ENCODE measurements around the gene GRAP2.
A peak's percentile ranks its signal among the peaks of the same experiment; 100 is the strongest.
"Not testable (repeated sequence)": the region's sequence is repeated elsewhere in the genome, so short reads cannot be mapped to it uniquely, and the experiment has no call there.

Gene GRAP2

GRCh38 chr22:39947220-39948216, 46.6 kb downstream of the GRAP2 start:
- DNase-seq = no peak

- DNase-seq = no peak
Measured at GRCh38 chr22:39949964-39950737, 49.3 kb downstream of the GRAP2 start.

GRCh38 chr22:39951603-39952293, 50.9 kb downstream of the GRAP2 start:
- DNase-seq = not testable (repeated sequence)

- DNase-seq = no peak
Measured at GRCh38 chr22:39952347-39952746, 51.5 kb downstream of the GRAP2 start.

GRCh38 chr22:39953101-39953500, 52.2 kb downstream of the GRAP2 start:
- no peak for DNase-seq

- DNase-seq = peak; percentile 62
Measured at GRCh38 chr22:39954584-39955055, 53.7 kb downstream of the GRAP2 start.

GRCh38 chr22:39955675-39956074, 54.8 kb downstream of the GRAP2 start:
- no peak for DNase-seq

GRCh38 chr22:39956932-39957664, 56.2 kb downstream of the GRAP2 start:
- no peak for DNase-seq

GRCh38 chr22:39958009-39958711, 57.3 kb downstream of the GRAP2 start:
- DNase-seq = no peak

- DNase-seq = peak; percentile 22
Measured at GRCh38 chr22:39958949-39959639, 58.2 kb downstream of the GRAP2 start.

- DNase-seq = peak; percentile 52
Measured at GRCh38 chr22:39959640-39960447, 59.0 kb downstream of the GRAP2 start, which contains the start of gene TMA7B. Gene TMA7B, plus strand, starts transcription at chr22:39960397. Its CDS starts 3,978 bp downstream, at chr22:39964375.

GRCh38 chr22:39960791-39961746, 60.2 kb downstream of the GRAP2 start:
- no peak for DNase-seq

- no peak for DNase-seq
Measured at GRCh38 chr22:39962071-39962470, 61.2 kb downstream of the GRAP2 start.

GRCh38 chr22:39965748-39966147, 64.9 kb downstream of the GRAP2 start:
- DNase-seq = no peak

- no peak for DNase-seq
Measured at GRCh38 chr22:39966470-39966869, 65.6 kb downstream of the GRAP2 start.

- no peak for DNase-seq
Measured at GRCh38 chr22:39967103-39967829, 66.4 kb downstream of the GRAP2 start.

- peak; percentile 62 for DNase-seq
Measured at GRCh38 chr22:39967996-39968972, 67.4 kb downstream of the GRAP2 start.
